Lower lobe of right lung (tissue), 2 donors: Measurements from ENCODE around the gene SMG1. TPM values are rescaled to one million over a fixed set of nuclear protein-coding genes. Genes with fewer than 3 reads are reported as not detected.
"Not testable (repeated sequence)": the region's sequence is repeated elsewhere in the genome, so short reads cannot be mapped to it uniquely, and the experiment has no call there.

Source experiments
- ATAC-seq, 2 donors: fragments of 200-7000 bp; cut with Tn5 transposase; one replicate each; pipeline ENCODE4 v1.9.1; 2020 to 2022; ENCODE audit warnings: mild to moderate bottlenecking in 2 of 2, moderate library complexity in 2 of 2
- DNase-seq: peaks from one replicate; pipeline ENCODE4 v3.0.0-alpha.2; 2020
- H3K27ac ChIP-seq: fragments of 200-600 bp; one replicate; pipeline ENCODE4 v1.8.0; 2022
- H3K27me3 ChIP-seq: fragments of 200-600 bp; one replicate; pipeline ENCODE4 v1.8.0; 2022; ENCODE audit warnings: low read depth
- H3K36me3 ChIP-seq: fragments of 200-600 bp; one replicate; pipeline ENCODE4 v1.8.0; 2022; ENCODE audit warnings: mild to moderate bottlenecking
- H3K4me1 ChIP-seq: fragments of 200-600 bp; one replicate; pipeline ENCODE4 v1.8.0; 2022
- H3K4me3 ChIP-seq: fragments of 200-600 bp; one replicate; pipeline ENCODE4 v1.8.0; 2022; ENCODE audit warnings: mild to moderate bottlenecking
- H3K9me3 ChIP-seq: fragments of 200-600 bp; one replicate; pipeline ENCODE4 v1.8.0; 2022
- intact Hi-C: fragments of 100-400 bp; cut with DNase I; formaldehyde crosslinking; loops from one replicate; pipeline ENCODE4 v1.11.0; 2022
- total RNA-seq: library from RNA; stranded (reverse); fragmentation: NEBNext Ultra II Directional; extraction: Animal tissue kit (Norgen Biotek cat#: 25700); gene quantifications from one replicate; pipeline ENCODE4 v1.2.1, GENCODE V29; 2021
- TF ChIP-seq, protein P1 (sequence below): fragments of 200-600 bp; IDR thresholded peaks from one replicate; pipeline ENCODE4 v1.8.0; 2022; ENCODE audit warnings: antibody characterized with exemption, mild to moderate bottlenecking
- donor health status: DM: no; HTN: yes; CAD: no; lungs with severe emphysema.

Gene SMG1
- total RNA-seq, 1 donor from 2014 or later, result 89.0 TPM

DNA sequence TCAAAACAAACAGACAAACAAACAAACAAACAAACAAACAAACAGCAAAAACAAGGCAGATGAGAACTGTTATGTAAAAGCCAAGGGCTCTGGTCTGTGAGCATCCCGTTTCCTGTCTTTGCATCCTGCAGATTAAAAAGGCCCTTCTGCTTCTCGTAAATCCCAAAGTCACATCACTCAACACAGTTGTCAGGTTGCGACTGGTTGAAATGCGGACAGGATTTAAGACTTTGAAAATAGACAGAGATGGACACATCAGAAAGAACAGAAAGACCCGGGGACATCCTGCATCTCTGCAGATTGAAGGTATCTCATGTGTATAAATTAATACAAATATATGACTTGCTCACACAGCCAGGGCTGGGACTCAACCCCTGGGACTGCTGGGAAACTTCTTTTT, 39.3 kb upstream of the SMG1 start:
- H3K9me3 ChIP-seq, result no peaks in the 10 kb centered on the region
- DNase-seq (no peak), ATAC-seq (no peak)
- H3K27ac ChIP-seq, result no peak overlapping the region
- intact Hi-C loops, result no loop called here
- no peaks in the 10 kb centered on the region for H3K27me3 ChIP-seq
- H3K4me1 ChIP-seq, result peaks cover 7% of the 10 kb centered on the region
- no peaks in the 10 kb centered on the region for H3K36me3 ChIP-seq
- TF ChIP-seq, protein P1, sequence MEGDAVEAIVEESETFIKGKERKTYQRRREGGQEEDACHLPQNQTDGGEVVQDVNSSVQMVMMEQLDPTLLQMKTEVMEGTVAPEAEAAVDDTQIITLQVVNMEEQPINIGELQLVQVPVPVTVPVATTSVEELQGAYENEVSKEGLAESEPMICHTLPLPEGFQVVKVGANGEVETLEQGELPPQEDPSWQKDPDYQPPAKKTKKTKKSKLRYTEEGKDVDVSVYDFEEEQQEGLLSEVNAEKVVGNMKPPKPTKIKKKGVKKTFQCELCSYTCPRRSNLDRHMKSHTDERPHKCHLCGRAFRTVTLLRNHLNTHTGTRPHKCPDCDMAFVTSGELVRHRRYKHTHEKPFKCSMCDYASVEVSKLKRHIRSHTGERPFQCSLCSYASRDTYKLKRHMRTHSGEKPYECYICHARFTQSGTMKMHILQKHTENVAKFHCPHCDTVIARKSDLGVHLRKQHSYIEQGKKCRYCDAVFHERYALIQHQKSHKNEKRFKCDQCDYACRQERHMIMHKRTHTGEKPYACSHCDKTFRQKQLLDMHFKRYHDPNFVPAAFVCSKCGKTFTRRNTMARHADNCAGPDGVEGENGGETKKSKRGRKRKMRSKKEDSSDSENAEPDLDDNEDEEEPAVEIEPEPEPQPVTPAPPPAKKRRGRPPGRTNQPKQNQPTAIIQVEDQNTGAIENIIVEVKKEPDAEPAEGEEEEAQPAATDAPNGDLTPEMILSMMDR, result no peak
- H3K4me3 ChIP-seq, result no peak overlapping the region

DNA sequence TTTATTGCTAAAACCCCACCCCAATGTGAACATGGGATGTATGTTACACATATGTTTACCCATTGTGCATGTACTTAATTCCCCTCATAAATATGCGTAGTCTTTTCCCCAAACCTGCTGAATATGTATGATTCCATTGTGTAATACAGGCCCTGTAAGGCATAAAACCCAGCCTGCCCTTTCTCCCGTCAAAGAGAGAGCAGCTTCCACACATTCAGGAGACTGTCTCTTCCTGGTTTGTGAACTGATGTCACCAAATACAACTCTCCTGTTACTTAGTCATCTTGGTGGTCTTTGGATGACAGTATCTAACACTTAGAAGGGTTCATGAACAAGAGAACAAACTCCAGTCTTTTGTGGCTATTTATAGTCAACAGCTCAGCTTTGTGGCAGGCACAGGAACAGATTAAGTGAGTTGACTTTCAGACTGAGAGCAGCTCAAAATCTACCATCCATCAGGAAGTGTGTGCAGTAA, 32.9 kb upstream of the SMG1 start:
- Histone ChIP-seq H3K27me3 (no peaks in the 10 kb centered on the region), H3K27ac (no peak overlapping the region), H3K4me1 (no peaks in the 10 kb centered on the region), H3K9me3 (no peaks in the 10 kb centered on the region), H3K4me3 (no peak overlapping the region), H3K36me3 (no peaks in the 10 kb centered on the region)
- no peak for DNase-seq
- TF ChIP-seq, protein P1, result no peak
- ATAC-seq, result no peak
- intact Hi-C loops, result no loop called here

DNA sequence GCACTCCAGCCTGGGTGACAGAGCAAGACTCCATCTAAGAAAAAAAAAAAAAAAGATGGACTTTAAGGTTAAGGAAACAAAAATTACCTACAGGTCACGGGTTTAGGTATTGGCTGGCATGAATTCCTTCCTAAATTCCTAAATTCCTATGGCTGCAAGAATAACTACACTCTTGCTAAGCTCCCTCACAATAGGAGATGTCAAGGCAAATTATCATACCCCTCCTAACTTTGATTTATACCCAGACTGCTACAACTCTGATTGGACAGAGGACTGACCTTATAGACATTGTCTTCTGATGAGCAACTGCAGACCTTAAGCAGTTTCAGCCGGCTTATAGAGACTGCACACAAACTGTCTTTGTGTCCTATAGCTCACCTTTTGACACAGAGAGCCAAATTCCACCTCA, 32.4 kb upstream of the SMG1 start:
- no peak overlapping the region for H3K27ac ChIP-seq
- H3K9me3 ChIP-seq, result no peaks in the 10 kb centered on the region
- no peaks in the 10 kb centered on the region for H3K27me3 ChIP-seq
- no peaks in the 10 kb centered on the region for H3K4me1 ChIP-seq
- ATAC-seq (no peak), DNase-seq (no peak)
- TF ChIP-seq, protein P1, result no peak
- intact Hi-C loops, result no loop called here
- H3K36me3 ChIP-seq, result no peaks in the 10 kb centered on the region
- no peak overlapping the region for H3K4me3 ChIP-seq

DNA sequence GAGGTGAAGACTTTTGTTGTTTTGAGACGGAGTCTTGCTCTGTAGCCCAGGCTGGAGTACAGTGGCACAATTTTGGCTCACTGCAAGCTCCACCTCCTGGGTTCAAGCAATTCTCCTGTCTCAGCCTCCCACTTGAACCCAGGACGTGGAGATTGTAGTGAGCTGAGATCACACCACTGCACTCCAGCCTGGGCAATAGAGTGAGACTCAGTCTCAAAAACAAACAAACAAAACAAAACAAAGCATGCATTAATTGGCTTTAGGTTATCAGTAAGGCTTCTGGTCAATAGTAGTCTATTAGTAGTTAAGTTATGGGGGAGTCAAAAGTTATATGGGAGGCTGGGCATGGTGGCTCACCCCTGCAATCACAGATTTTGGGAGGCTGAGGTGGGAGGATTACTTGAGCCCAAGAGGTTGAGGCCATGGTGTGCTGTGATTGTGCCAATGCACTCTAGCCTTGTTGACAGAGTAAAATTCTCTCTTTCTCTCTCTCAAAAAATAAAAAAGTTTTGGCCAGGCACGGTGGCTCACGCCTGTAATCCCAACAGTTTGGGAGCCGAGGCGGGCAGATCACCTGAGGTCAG, 30.5 kb upstream of the SMG1 start:
- H3K9me3 ChIP-seq, intact Hi-C loops, H3K4me3 ChIP-seq, H3K27ac ChIP-seq, H3K27me3 ChIP-seq, H3K4me1 ChIP-seq, DNase-seq, H3K36me3 ChIP-seq, ATAC-seq: not testable (repeated sequence)

DNA sequence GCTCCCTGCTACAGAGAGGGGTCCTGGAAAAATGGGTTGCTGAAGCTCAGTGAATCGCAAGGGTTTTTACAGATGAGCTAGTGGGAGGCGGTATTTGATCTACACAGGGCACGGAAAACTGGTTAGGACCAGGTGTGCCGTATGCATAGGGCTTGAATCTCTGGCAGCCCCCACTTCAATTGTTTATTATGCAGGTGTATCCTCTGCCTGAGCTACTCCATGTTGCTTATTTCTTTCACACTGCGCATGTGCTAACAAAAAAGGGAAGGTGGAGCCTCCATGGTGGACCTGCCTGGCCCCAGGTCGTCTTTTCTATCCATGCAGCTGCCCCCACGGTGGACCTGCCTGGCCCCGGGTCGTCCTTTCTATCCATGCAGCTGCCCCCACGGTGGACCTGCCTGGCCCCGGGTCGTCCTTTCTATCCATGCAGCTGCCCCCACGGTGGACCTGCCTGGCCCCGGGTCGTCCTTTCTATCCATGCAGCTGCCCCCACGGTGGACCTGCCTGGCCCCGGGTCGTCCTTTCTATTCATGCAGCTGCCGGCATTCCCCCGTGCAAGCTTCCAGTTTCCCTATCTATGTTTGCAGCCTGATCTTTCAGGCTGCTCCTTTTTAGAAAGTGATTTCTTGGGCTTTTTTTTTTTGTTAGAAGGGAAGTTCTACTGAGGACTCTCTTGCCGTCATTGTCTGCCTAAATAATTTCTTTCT, 29.8 kb upstream of the SMG1 start:
- DNase-seq, H3K4me3 ChIP-seq, H3K36me3 ChIP-seq, H3K27me3 ChIP-seq, H3K27ac ChIP-seq, ATAC-seq, intact Hi-C loops, H3K4me1 ChIP-seq, H3K9me3 ChIP-seq: not testable (repeated sequence)

DNA sequence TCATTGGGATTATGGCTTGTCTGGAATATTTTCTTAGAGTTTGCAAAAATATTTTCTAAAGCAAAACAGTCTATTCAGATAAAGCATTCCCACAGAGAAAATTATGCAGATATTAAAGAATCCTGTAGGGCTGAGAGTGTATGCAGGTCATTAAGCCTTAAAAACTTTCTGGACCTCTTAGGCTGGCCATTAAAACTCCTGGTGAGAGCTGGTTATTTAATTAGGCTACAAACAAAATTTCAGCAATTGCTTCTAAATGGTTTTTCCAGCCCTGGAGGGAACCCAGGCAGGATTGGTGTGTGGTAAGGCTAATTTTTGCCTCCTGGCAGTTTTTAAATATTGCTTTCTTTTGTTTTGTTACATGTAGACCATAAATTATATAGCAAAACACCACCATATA, 27.3 kb upstream of the SMG1 start:
- Histone ChIP-seq H3K27me3 (no peaks in the 10 kb centered on the region), H3K36me3 (no peaks in the 10 kb centered on the region), H3K4me1 (no peaks in the 10 kb centered on the region), H3K9me3 (no peaks in the 10 kb centered on the region), H3K27ac (no peak overlapping the region), H3K4me3 (no peak overlapping the region)
- intact Hi-C loops, result no loop called here
- TF ChIP-seq, protein P1, result no peak
- ATAC-seq, result no peak
- DNase-seq, result no peak
